Lung (tissue), 12 donors: Measurements from ENCODE around the gene ASAP3. TPM values are rescaled to one million over a fixed set of nuclear protein-coding genes. Genes with fewer than 3 reads are reported as not detected.

Source experiments
- ATAC-seq: fragments of 200-7000 bp; cut with Tn5 transposase; one replicate; pipeline ENCODE4 v1.9.1; 2020; ENCODE audit warnings: moderate number of reproducible peaks; ENCODE audit not compliant: insufficient read depth, low FRiP score
- DNase-seq, 3 donors: peaks; one replicate each; pipeline ENCODE4 v3.0.0-alpha.2; 2013 to 2017
- H3K27ac ChIP-seq, 2 donors: one replicate each; pipeline ENCODE4 v1.5.1; 2013; ENCODE audit warnings: mild to moderate bottlenecking in 2 of 2, moderate library complexity in 2 of 2, control low read depth in 1 of 2, inconsistent platforms in 1 of 2, low read depth in 1 of 2, low read length in 1 of 2
- H3K27me3 ChIP-seq, 3 donors: one replicate each; pipeline ENCODE4 v1.5.1; 2013; ENCODE audit warnings: low read length in 2 of 3; ENCODE audit not compliant: control insufficient read depth in 3 of 3, insufficient read depth in 3 of 3
- H3K36me3 ChIP-seq, 4 donors: one replicate each; pipeline ENCODE4 v1.5.1; 2013; ENCODE audit warnings: low read length in 4 of 4, mild to moderate bottlenecking in 1 of 4, moderate library complexity in 1 of 4; ENCODE audit not compliant: control insufficient read depth in 4 of 4, insufficient read depth in 4 of 4
- H3K4me1 ChIP-seq, 5 donors: one replicate each; pipeline ENCODE4 v1.5.1; 2013; ENCODE audit warnings: low read length in 5 of 5, mild to moderate bottlenecking in 2 of 5, moderate library complexity in 1 of 5; ENCODE audit not compliant: control insufficient read depth in 5 of 5, insufficient read depth in 5 of 5
- H3K4me3 ChIP-seq: one replicate; pipeline ENCODE4 v1.5.1; 2013; ENCODE audit warnings: mild to moderate bottlenecking, control low read depth, moderate library complexity
- H3K9ac ChIP-seq, 2 donors: one replicate each; pipeline ENCODE4 v1.5.1; 2013; ENCODE audit warnings: low read length in 2 of 2, control low read depth in 1 of 2; ENCODE audit not compliant: insufficient read depth in 1 of 2
- H3K9me3 ChIP-seq, 4 donors: one replicate each; pipeline ENCODE4 v1.5.1; 2013; ENCODE audit warnings: low read length in 3 of 4, mild to moderate bottlenecking in 1 of 4, moderate library complexity in 1 of 4; ENCODE audit not compliant: control insufficient read depth in 4 of 4, insufficient read depth in 3 of 4
- WGBS, 2 donors: extraction: QIAGEN DNeasy Blood & Tissue Kit; methylation state at CpG; one replicate each; pipeline ENCODE4 v1.1.7; 2013; 5-methylcytosine and 5-hydroxymethylcytosine counted together
- polyA plus RNA-seq, 2 donors: library from polyadenylated mRNA; stranded (reverse); fragments of 200-250 nt; gene quantifications; one replicate each; pipeline ENCODE4 v1.2.1, GENCODE V29; 2013
- total RNA-seq, 2 donors: library from RNA; depleted of rRNA in 1 of 2; stranded (reverse); fragments of >200 nt in 1 of 2; gene quantifications; one replicate each; pipeline ENCODE4 v1.2.1, GENCODE V29; 2014 to 2021
- TF ChIP-seq, protein P1 (sequence below): IDR thresholded peaks from 2 replicates; pipeline ENCODE4 v1.5.1; 2012; ENCODE audit warnings: mild to moderate bottlenecking; ENCODE audit errors: control extremely low read depth, extremely low read depth
- donor health status: control.
- donor health status: control.
- donor health status: Bipolar disorder and iron deficiency.
- donor health status: healthy.
- donor health status: DM: yes; HTN: yes; CAD: no.

Gene ASAP3
- total and polyA plus RNA-seq, 4 donors: 16.9 to 38.1 (median 30.0) TPM

GRCh38 chr1:23481904-23482303 is 2.1 kb downstream of the ASAP3 start:
- 95% methylated on average over 6 of the region's 6 CpGs for WGBS, 2 donors
- Histone ChIP-seq H3K9me3 (no peaks in the 10 kb centered on the region), H3K36me3 (peaks cover 0 to 3% (median 0%) of the 10 kb centered on the region in 4 donors), H3K4me1 (peaks cover 4 to 29% (median 8%) of the 10 kb centered on the region in 5 donors), H3K9ac (no peak overlapping the region), H3K27ac (no peak overlapping the region), H3K4me3 (no peak overlapping the region), H3K27me3 (no peaks in the 10 kb centered on the region)
- no peak for ATAC-seq
- TF ChIP-seq, protein P1, sequence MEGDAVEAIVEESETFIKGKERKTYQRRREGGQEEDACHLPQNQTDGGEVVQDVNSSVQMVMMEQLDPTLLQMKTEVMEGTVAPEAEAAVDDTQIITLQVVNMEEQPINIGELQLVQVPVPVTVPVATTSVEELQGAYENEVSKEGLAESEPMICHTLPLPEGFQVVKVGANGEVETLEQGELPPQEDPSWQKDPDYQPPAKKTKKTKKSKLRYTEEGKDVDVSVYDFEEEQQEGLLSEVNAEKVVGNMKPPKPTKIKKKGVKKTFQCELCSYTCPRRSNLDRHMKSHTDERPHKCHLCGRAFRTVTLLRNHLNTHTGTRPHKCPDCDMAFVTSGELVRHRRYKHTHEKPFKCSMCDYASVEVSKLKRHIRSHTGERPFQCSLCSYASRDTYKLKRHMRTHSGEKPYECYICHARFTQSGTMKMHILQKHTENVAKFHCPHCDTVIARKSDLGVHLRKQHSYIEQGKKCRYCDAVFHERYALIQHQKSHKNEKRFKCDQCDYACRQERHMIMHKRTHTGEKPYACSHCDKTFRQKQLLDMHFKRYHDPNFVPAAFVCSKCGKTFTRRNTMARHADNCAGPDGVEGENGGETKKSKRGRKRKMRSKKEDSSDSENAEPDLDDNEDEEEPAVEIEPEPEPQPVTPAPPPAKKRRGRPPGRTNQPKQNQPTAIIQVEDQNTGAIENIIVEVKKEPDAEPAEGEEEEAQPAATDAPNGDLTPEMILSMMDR: no peak
- DNase-seq: no peak

- H3K4me3 ChIP-seq: no peak overlapping the region
- no peaks in the 10 kb centered on the region for H3K27me3 ChIP-seq
- 83 to 88% methylated on average over 7 of the region's 7 CpGs for WGBS, 2 donors
- no peak overlapping the region for H3K27ac ChIP-seq
- peaks cover 4 to 29% (median 8%) of the 10 kb centered on the region in 5 donors for H3K4me1 ChIP-seq
- H3K36me3 ChIP-seq: peaks cover 0 to 3% (median 0%) of the 10 kb centered on the region in 4 donors
- DNase-seq: no peak
- no peak for ATAC-seq
- H3K9ac ChIP-seq: no peak overlapping the region
- TF ChIP-seq, protein P1: no peak
- H3K9me3 ChIP-seq: no peaks in the 10 kb centered on the region
These were observed 2.9 kb downstream of the ASAP3 start for GRCh38 chr1:23481026-23481597.

DNA sequence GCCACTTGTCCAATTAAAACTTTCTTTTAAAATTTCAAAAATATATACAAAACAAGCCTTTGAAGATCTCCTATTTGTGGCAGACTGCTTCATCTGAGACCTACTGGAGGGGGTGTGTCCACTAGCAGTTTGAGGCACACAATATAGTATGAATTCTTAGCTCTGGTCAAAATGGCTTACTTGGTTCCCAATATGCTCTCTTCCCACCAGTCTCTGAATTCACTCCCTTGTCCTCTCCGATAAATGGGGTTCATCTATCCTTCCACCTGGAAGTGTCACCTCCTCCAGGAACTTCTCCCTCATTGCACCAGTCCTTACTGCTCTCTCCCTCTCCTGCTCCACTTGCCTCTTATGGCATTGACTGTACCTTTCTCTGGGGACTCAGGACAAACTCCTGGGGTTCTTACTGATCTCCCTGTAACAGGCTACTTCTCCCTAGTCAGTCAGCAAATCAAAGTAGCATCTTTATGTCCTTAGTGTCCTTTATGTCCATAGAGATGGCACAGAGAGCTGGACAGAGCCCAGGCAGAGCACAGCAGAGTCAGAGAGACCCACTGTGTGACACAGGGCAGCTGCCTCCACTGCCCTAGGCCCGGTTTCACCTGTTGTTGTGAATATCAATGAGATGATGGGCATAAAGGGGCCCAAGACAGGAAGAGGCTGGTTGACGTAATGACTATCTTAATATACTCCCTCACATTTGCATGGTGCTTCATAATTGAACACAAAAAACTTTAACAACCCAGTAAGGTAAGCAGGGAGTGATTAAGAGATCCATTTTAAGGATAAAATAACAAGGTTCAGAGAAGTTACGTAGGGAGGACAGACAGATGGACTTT is 3.6 kb downstream of the ASAP3 start:
- peak overlapping the region in 1 of 2 donors; percentile 22 for H3K27ac ChIP-seq
- 87 to 88% methylated on average over 4 of the region's 4 CpGs for WGBS, 2 donors

More for the DNA sequence above, 3.6 kb downstream of the ASAP3 start:
- H3K4me1 ChIP-seq: peaks cover 4 to 29% (median 8%) of the 10 kb centered on the region in 5 donors
- DNase-seq (no peak), ATAC-seq (no peak)
- TF ChIP-seq, protein P1: no peak
- no peak overlapping the region for H3K9ac ChIP-seq
- no peak overlapping the region for H3K4me3 ChIP-seq
- H3K36me3 ChIP-seq: peaks cover 0 to 3% (median 0%) of the 10 kb centered on the region in 4 donors
- H3K9me3 ChIP-seq: no peaks in the 10 kb centered on the region
- H3K27me3 ChIP-seq: no peaks in the 10 kb centered on the region
